HG03139 (cell line): Measurements from ENCODE around the gene SEZ6L.

Source experiments
- ATAC-seq: cut with Tn5 transposase; IDR thresholded peaks from one replicate; pipeline ENCODE4 v1.9.1; 2021; ENCODE audit not compliant: unreplicated experiment

The SEZ6L gene

GRCh38 chr22:26239581-26239980, 70.3 kb downstream of the SEZ6L start:
- ATAC-seq, result no peak

DNA sequence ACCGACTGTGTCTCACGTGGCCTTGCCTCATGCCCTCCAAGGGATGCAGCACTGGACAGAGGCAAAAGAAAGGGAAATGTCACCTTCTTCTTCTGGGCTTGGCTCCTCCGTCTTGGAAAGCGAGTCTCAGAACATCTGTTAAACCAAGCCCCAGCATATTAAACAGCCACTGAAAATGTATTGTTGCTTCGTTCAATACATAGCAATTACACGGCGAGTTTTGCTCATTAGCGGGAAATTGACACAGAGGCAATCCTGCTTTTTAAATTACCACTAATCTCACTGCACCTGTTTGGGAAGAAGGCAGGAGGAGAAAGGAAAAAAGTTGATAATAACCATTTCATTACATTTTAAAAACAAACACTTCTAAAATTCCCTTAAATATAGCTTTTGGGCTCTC, 72.1 kb downstream of the SEZ6L start:
- no peak for ATAC-seq

DNA sequence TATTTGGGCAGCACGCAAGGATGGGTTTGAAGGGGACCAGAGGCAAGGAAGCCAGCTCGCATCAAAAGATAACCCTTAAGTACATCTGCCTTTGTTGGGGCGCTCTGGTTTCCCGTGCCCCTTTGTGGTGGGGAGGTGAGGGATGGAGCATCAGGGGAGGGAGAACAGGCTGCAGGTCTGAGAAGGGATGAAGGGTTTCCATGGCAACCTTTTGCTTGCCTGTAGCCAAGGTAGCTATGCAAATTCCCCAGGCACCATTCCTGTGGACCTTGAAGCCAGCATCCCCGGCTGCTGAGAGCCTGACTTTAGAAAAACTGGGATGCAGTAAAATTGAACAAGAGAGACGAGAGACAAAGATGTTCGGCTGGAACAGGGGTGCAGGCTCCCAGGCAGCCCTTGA, 75.7 kb downstream of the SEZ6L start:
- ATAC-seq, result no peak

- ATAC-seq, result no peak
Measured at GRCh38 chr22:26246552-26246951, 77.3 kb downstream of the SEZ6L start.

GRCh38 chr22:26251869-26252268, 82.6 kb downstream of the SEZ6L start:
- ATAC-seq, result no peak

DNA sequence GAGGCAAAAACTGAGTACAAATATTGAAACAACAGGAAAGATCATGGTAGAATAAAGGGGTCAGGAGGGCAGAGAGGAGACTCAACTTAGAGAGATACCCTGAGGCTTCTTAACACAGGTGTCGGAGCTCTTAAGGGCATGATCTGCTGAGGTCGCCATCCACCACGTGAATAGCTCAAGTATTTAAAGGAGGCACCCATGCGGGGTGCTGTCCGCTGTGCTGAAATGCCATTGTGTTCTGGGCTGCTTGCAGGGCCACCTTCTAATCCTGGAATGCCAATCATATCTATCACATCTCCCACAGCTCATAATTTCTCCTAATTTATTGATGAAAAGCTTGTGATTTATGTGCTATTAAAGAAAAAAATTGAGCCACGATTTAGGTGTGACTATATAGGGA, 90.2 kb downstream of the SEZ6L start:
- ATAC-seq, result no peak

DNA sequence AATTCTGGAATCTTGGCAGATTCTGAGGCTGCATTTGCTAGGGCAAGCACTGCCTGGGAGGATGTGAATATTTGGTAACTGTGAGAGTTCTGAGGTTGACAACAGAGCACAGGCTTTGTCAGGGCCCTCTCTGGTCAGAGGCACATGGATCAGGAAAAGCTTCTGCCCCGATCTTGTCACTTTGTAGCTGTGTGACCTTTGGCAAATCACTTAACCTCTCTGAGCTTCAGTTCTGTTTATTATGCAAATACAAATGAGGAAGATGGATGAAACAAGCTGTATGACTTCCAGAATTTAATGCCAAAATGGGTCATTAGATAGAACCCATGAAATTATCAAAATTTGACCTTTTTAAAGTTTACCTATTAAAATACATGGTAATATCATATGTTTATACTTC, 94.9 kb downstream of the SEZ6L start:
- no peak for ATAC-seq

- ATAC-seq, result no peak
Measured at GRCh38 chr22:26265281-26265680, 96.0 kb downstream of the SEZ6L start.

DNA sequence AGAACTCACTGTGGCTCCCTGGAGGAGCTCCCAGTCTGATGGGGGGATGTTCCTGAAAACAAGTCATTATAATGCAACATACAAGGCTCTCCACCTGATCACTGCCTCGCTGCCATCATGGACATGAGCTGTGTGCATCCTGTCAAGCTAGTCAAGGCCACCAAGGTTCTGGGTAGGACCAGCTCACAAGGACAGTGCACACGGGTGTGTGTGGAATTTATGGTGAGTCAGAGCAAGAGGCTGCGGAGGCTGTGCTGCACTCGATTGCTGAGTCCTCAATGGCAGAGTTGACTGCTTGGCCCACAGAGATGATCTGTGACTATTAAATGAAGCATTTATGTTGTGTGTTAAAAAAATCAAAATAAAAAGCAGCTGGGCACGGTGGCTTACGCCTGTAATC, 96.6 kb downstream of the SEZ6L start:
- no peak for ATAC-seq

GRCh38 chr22:26267856-26268255, 98.6 kb downstream of the SEZ6L start:
- no peak for ATAC-seq

GRCh38 chr22:26269572-26269971, 100.3 kb downstream of the SEZ6L start:
- no peak for ATAC-seq

DNA sequence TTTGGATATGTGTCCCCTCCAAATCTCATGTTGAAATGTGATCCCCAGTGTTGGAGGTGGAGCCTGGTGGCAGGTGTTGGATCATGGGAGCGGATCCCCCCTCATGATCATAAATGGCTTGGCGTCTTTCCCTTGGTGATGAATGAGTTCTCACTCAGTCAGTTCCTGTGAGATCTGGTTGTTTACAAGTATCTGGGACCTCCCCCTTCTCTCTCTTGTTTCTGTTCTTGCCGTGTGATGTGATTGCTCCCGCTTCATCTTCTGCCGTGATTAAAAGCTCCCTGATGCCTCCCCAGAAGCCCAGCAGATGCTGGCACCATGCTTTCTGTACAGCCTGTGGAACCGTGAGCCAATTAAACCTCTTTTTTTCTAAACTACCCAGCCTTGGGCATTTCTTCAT, 102.2 kb downstream of the SEZ6L start:
- ATAC-seq, result no peak

DNA sequence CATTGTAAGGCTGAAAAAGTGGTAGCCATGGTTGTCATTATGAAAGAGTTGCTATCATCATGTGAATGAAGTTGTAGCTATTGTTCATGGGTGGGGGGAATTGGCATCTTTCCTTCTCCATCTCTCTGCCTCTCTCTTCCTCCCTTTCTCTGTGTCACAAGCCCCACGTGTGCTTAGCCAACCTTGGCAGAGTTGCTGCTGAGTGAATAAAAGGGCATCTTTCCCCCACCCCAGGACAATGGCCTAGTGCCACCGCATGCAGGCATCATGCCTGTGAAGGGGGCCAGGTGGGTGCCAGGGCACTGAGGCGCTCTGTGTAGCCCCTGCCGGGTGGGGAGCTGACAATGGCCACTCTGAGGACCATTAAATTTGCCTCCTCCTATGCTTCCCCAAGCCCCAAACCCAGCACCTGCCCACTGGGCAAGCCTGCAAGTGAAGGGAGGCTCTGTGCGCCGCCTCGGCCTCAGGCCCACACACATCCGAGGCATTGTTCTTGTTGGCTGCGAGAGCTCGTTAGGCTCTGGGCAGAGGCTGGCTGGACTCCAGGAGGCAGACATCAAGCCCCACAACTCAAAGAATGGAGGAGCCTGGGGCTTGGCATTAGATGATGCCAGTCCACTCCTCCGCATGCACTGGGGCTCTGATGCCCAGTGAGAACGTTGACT, 103.9 kb downstream of the SEZ6L start:
- no peak for ATAC-seq

GRCh38 chr22:26276529-26277160, 107.4 kb downstream of the SEZ6L start:
- ATAC-seq, result no peak

DNA sequence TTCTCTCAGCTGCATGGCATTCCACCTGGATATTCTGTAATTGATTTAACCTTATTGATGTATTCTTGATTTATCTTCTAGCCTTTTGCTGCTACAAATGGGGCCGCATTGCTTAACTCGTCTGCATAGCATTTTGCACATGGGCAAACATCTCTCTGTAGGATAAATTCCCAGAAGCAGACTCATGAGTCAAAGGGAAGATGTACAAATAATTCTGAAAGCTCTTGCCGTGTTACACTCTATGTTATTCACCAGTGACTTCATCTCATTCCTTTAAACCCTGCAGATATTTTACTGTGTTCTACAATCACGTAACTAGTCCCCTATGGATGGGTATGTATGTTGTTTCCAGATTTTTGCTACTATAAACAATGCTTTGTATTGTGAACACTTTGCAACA, 112.7 kb downstream of the SEZ6L start:
- ATAC-seq, result no peak

DNA sequence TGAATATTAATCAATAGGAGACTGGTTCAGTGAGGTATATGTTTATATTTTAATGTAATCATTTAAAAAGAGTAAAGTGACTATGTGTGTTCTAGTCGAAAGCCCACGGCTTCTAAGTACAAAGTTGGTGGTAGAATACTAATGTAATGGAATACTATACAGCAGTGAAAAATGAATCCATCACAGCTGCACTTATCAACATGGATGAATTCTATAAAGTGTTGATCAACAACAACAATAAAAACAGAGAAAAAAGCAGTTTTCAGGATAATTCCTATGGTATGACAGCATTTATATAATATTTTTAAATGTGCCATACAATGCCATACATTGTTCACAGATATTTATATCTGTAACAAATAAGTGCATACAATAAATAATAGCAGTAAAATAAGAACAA, 114.1 kb downstream of the SEZ6L start:
- no peak for ATAC-seq

DNA sequence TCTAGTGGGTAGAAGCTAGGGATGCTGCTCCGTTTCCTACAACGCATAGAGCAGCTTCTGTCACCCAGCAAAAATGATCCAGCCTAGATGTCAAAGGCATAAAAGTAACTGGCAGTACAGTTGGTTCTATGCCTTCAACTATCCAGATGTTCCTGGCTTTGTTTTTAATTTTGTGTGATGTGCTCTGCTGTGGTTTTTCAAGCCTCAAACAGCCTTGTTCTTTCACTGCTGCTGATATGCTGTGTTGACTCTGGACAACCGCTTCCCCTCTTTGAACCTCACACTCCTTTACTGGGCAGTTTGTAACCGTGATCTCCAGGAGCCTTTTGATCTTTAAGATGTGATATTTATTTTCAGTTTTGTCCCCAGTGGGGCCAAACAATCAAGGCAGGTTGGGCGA, 116.4 kb downstream of the SEZ6L start:
- no peak for ATAC-seq

- no peak for ATAC-seq
Measured at GRCh38 chr22:26286091-26286820, 117.0 kb downstream of the SEZ6L start.

DNA sequence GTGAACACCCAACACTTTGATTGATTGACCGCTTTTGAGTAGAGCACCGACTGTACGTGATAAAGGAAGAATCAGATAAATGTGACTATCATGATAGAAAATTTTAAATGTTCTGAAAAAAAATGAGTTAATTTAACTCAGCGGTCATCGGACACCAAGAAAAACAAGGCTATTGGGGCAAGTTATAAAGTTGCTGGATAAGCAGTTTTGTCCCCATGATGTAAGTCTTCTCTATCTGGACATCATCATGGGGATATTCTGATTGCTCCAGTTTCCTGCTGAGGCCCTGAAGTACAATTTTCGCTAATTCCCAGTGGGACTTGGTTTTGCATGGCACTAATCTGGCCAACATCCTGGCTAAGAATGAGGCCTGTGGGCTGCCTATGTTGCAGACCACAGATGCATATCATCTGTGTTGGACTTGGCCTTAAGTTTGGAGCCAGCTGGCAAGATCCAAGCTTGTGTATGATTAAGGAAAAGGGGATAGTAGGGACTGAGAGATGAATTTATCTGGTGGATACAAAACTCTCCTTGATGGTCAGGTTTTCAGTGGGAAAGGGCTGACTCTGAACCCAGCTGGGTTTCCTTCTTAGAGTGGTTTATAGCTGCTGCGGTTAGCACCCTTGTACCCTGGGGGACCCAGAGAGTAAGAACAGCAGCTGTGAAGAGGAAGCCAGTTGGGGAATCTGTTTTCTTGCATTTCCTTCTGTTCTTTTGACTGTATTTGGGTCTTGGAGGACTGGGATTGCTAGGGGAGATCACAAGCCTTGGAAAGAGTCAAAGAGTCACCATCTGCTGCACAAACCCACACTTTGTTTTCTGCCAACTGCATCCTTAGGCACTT, 118.3 kb downstream of the SEZ6L start:
- no peak for ATAC-seq

DNA sequence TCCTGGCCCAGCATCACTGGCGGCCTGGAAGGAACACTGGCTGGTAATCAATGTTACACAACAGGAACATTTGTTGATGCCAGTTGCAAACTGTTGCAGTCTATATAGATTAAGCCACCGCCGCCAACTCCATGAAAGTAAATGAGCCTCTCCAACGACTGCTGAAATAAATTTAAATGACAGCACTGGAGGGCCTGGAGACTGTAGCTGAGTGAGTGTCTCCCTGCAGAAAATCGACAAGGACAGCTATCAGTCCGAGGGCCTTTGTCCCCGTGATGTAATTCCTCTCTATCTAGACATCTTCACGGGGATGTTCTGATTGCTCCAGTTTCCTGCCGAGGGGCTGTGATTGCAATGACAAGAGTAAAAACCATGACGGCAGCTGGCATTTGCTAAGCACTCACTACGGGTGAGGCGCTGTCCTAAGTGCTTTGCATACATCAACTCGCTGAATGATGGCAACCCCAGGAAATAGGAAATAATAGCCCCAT, 120.4 kb downstream of the SEZ6L start:
- ATAC-seq, result no peak

- ATAC-seq, result no peak
Measured at GRCh38 chr22:26291940-26292666, 122.8 kb downstream of the SEZ6L start.
